Measurements from ENCODE around the gene NTRK2.

Gene NTRK2

GRCh38 chr9:85008215-85008614 lies 338.7 kb downstream of the NTRK2 start:
- TF ChIP-seq EZH2phosphoT487 (IDR thresholded peaks at IDR 0.05; ENCODE audit: borderline replicate concordance, low read length) (no peak), CTCF (IDR thresholded peaks at IDR 0.05; ENCODE audit: low read depth, low read length, poor library complexity, severe bottlenecking) (no peak)
- Histone ChIP-seq H3F3A (ENCODE audit: control insufficient read depth, insufficient read depth) (no peaks in the 10 kb centered on the region), H3K27ac (ENCODE audit: low read depth, low read length) (no peak overlapping the region), H3K9me3 (ENCODE audit: control insufficient read depth, insufficient read depth, low read length) (no peaks in the 10 kb centered on the region), H3K27me3 (ENCODE audit: control insufficient read depth, low read length) (no peaks in the 10 kb centered on the region), H3K4me2 (ENCODE audit: low read length) (no peak overlapping the region), H4K20me1 (ENCODE audit: control insufficient read depth, insufficient read depth, low read depth, low read length) (no peaks in the 10 kb centered on the region), H3K4me1 (ENCODE audit: control insufficient read depth, low read length) (no peaks in the 10 kb centered on the region), H3K9me2 (replicated peaks; ENCODE audit: control insufficient read depth, low read length) (no peaks in the 10 kb centered on the region), H3K4me3 (ENCODE audit: low read length) (no peak overlapping the region), H3K36me3 (ENCODE audit: control insufficient read depth, low read length) (no peaks in the 10 kb centered on the region), H3K79me2 (ENCODE audit: control insufficient read depth, low read length) (no peaks in the 10 kb centered on the region)

GRCh38 chr9:85009251-85009650 lies 339.7 kb downstream of the NTRK2 start:
- H3K4me2 ChIP-seq (ENCODE audit: low read length): no peak overlapping the region
- H3K9me3 ChIP-seq (ENCODE audit: control insufficient read depth, insufficient read depth, low read length): no peaks in the 10 kb centered on the region
- TF ChIP-seq EZH2phosphoT487 (IDR thresholded peaks at IDR 0.05; ENCODE audit: borderline replicate concordance, low read length) (no peak), CTCF (IDR thresholded peaks at IDR 0.05; ENCODE audit: low read depth, low read length, poor library complexity, severe bottlenecking) (no peak)
- no peaks in the 10 kb centered on the region for H3K4me1 ChIP-seq (ENCODE audit: control insufficient read depth, low read length)
- no peaks in the 10 kb centered on the region for H4K20me1 ChIP-seq (ENCODE audit: control insufficient read depth, insufficient read depth, low read depth, low read length)
- H3K9me2 ChIP-seq (replicated peaks; ENCODE audit: control insufficient read depth, low read length): no peaks in the 10 kb centered on the region
- H3K79me2 ChIP-seq (ENCODE audit: control insufficient read depth, low read length): no peaks in the 10 kb centered on the region
- H3K27ac ChIP-seq (ENCODE audit: low read depth, low read length): no peak overlapping the region
- no peak overlapping the region for H3K4me3 ChIP-seq (ENCODE audit: low read length)
- no peaks in the 10 kb centered on the region for H3K27me3 ChIP-seq (ENCODE audit: control insufficient read depth, low read length)
- H3F3A ChIP-seq (ENCODE audit: control insufficient read depth, insufficient read depth): no peaks in the 10 kb centered on the region
- H3K36me3 ChIP-seq (ENCODE audit: control insufficient read depth, low read length): no peaks in the 10 kb centered on the region

GRCh38 chr9:85013703-85014102 lies 344.2 kb downstream of the NTRK2 start:
- Histone ChIP-seq H3K4me3 (ENCODE audit: low read length) (no peak overlapping the region), H3K9me2 (replicated peaks; ENCODE audit: control insufficient read depth, low read length) (no peaks in the 10 kb centered on the region), H3K36me3 (ENCODE audit: control insufficient read depth, low read length) (no peaks in the 10 kb centered on the region), H3K27ac (ENCODE audit: low read depth, low read length) (no peak overlapping the region), H3K79me2 (ENCODE audit: control insufficient read depth, low read length) (no peaks in the 10 kb centered on the region), H3K4me1 (ENCODE audit: control insufficient read depth, low read length) (no peaks in the 10 kb centered on the region), H3K27me3 (ENCODE audit: control insufficient read depth, low read length) (no peaks in the 10 kb centered on the region), H3K4me2 (ENCODE audit: low read length) (no peak overlapping the region), H3F3A (ENCODE audit: control insufficient read depth, insufficient read depth) (no peaks in the 10 kb centered on the region), H4K20me1 (ENCODE audit: control insufficient read depth, insufficient read depth, low read depth, low read length) (no peaks in the 10 kb centered on the region), H3K9me3 (ENCODE audit: control insufficient read depth, insufficient read depth, low read length) (no peaks in the 10 kb centered on the region)
- TF ChIP-seq CTCF (IDR thresholded peaks at IDR 0.05; ENCODE audit: low read depth, low read length, poor library complexity, severe bottlenecking) (no peak), EZH2phosphoT487 (IDR thresholded peaks at IDR 0.05; ENCODE audit: borderline replicate concordance, low read length) (no peak)

GRCh38 chr9:85014292-85014691 lies 344.8 kb downstream of the NTRK2 start:
- no peaks in the 10 kb centered on the region for H4K20me1 ChIP-seq (ENCODE audit: control insufficient read depth, insufficient read depth, low read depth, low read length)
- no peaks in the 10 kb centered on the region for H3K9me3 ChIP-seq (ENCODE audit: control insufficient read depth, insufficient read depth, low read length)
- H3K9me2 ChIP-seq (replicated peaks; ENCODE audit: control insufficient read depth, low read length): no peaks in the 10 kb centered on the region
- no peak for TF ChIP-seq EZH2phosphoT487 (IDR thresholded peaks at IDR 0.05; ENCODE audit: borderline replicate concordance, low read length)
- TF ChIP-seq CTCF (IDR thresholded peaks at IDR 0.05; ENCODE audit: low read depth, low read length, poor library complexity, severe bottlenecking): no peak
- H3K4me2 ChIP-seq (ENCODE audit: low read length): no peak overlapping the region
- H3K4me1 ChIP-seq (ENCODE audit: control insufficient read depth, low read length): no peaks in the 10 kb centered on the region
- H3K4me3 ChIP-seq (ENCODE audit: low read length): no peak overlapping the region
- no peaks in the 10 kb centered on the region for H3K79me2 ChIP-seq (ENCODE audit: control insufficient read depth, low read length)
- H3K27me3 ChIP-seq (ENCODE audit: control insufficient read depth, low read length): no peaks in the 10 kb centered on the region
- no peak overlapping the region for H3K27ac ChIP-seq (ENCODE audit: low read depth, low read length)
- no peaks in the 10 kb centered on the region for H3F3A ChIP-seq (ENCODE audit: control insufficient read depth, insufficient read depth)
- H3K36me3 ChIP-seq (ENCODE audit: control insufficient read depth, low read length): no peaks in the 10 kb centered on the region
